HL-60 (cell line): Measurements from ENCODE around the gene EIF4G3.
"Not testable (repeated sequence)": the region's sequence is repeated elsewhere in the genome, so short reads cannot be mapped to it uniquely, and the experiment has no call there.

Experiments
- DNase-seq, 2 experiments: peaks; one replicate each; pipeline ENCODE4 v3.0.0-alpha.2; 2010 to 2020; ENCODE audit warnings: low read depth in 1 of 2, low spot score in 1 of 2
- H3K27ac ChIP-seq: fragments of 250-450 bp; sonication (Bioruptor Pico); replicated peaks from 2 replicates; pipeline ENCODE4 v1.5.1; 2020; ENCODE audit warnings: mild to moderate bottlenecking, moderate library complexity
- H3K27me3 ChIP-seq: fragments of 250-450 bp; sonication (Bioruptor Pico); 2 replicates; pipeline ENCODE4 v1.5.1; 2021; ENCODE audit warnings: mild to moderate bottlenecking, moderate library complexity; ENCODE audit not compliant: insufficient read depth, poor library complexity, severe bottlenecking
- H3K4me3 ChIP-seq: replicated peaks from 2 replicates; pipeline ENCODE4 v1.5.1; 2011; ENCODE audit warnings: mild to moderate bottlenecking, control low read depth, low read length; ENCODE audit not compliant: insufficient read depth
- GABPA ChIP-seq: IDR thresholded peaks from 2 replicates; pipeline ENCODE4 v1.6.1; 2012; ENCODE audit warnings: low read depth
- POLR2AphosphoS5 ChIP-seq: IDR thresholded peaks from 2 replicates; pipeline ENCODE4 v1.6.1; 2012; ENCODE audit warnings: low read depth
- SPI1 ChIP-seq: IDR thresholded peaks from 2 replicates; pipeline ENCODE4 v1.6.1; 2012; ENCODE audit warnings: low read depth, mild to moderate bottlenecking, borderline replicate concordance
- TF ChIP-seq, protein P1 (sequence below): IDR thresholded peaks from 2 replicates; pipeline ENCODE4 v1.6.1; 2012; ENCODE audit warnings: low read depth; ENCODE audit not compliant: insufficient replicate concordance
- TF ChIP-seq, protein P2 (sequence below): IDR thresholded peaks from one replicate; pipeline ENCODE4 v1.5.1; 2011; ENCODE audit warnings: low read length, control low read depth, inconsistent platforms; ENCODE audit not compliant: insufficient read depth

The EIF4G3 gene

DNA sequence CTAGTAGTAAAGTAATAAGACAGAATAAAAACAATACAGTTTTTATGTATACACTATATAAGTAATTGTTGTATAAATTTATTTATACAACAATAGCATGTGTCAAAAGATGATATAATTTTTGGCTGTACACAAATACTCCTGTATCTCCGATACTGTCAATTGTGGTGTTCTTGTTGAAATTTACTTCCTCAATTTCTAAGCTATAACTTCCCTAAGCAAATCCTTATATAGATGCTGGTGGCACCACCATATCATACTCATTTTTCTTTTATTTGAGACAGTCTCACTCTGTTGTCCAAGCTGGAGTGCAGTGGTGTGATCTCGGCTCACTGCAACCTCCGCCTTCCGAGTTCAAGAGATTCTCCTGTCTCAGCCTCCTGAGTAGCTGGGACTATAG lies 248.6 kb downstream of the EIF4G3 start:
- H3K27ac ChIP-seq = peak overlapping the region; percentile 17; the same call in 1 of the 2 replicates
- no peaks in the 10 kb centered on the region for H3K27me3 ChIP-seq
- DNase-seq = no peak
- no peak for TF ChIP-seq SPI1
- H3K4me3 ChIP-seq = no peak overlapping the region

DNA sequence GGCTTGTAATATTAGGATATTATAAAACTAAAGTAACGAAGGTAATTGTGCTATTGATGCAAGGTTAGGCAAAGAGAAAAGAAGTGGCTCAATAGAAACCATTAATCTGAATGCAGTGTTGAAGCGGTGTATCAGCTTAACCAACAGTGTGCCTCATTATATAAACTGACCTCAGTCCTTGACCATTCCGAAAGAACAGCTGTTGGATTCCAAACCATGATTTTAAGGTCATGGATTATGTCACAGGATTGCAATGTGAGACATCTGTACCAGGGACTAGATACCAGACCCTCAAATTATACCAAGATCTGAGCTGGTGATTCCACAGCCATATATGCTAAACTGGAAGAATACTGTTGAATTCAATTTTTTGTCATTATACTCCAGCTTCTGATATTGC lies 255.4 kb downstream of the EIF4G3 start:
- TF ChIP-seq GABPA (no peak), SPI1 (no peak), POLR2AphosphoS5 (no peak)
- TF ChIP-seq, protein P1, sequence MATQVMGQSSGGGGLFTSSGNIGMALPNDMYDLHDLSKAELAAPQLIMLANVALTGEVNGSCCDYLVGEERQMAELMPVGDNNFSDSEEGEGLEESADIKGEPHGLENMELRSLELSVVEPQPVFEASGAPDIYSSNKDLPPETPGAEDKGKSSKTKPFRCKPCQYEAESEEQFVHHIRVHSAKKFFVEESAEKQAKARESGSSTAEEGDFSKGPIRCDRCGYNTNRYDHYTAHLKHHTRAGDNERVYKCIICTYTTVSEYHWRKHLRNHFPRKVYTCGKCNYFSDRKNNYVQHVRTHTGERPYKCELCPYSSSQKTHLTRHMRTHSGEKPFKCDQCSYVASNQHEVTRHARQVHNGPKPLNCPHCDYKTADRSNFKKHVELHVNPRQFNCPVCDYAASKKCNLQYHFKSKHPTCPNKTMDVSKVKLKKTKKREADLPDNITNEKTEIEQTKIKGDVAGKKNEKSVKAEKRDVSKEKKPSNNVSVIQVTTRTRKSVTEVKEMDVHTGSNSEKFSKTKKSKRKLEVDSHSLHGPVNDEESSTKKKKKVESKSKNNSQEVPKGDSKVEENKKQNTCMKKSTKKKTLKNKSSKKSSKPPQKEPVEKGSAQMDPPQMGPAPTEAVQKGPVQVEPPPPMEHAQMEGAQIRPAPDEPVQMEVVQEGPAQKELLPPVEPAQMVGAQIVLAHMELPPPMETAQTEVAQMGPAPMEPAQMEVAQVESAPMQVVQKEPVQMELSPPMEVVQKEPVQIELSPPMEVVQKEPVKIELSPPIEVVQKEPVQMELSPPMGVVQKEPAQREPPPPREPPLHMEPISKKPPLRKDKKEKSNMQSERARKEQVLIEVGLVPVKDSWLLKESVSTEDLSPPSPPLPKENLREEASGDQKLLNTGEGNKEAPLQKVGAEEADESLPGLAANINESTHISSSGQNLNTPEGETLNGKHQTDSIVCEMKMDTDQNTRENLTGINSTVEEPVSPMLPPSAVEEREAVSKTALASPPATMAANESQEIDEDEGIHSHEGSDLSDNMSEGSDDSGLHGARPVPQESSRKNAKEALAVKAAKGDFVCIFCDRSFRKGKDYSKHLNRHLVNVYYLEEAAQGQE = no peak
- H3K27ac ChIP-seq = no peak overlapping the region
- DNase-seq = no peak
- no peak overlapping the region for H3K4me3 ChIP-seq
- H3K27me3 ChIP-seq = no peaks in the 10 kb centered on the region

DNA sequence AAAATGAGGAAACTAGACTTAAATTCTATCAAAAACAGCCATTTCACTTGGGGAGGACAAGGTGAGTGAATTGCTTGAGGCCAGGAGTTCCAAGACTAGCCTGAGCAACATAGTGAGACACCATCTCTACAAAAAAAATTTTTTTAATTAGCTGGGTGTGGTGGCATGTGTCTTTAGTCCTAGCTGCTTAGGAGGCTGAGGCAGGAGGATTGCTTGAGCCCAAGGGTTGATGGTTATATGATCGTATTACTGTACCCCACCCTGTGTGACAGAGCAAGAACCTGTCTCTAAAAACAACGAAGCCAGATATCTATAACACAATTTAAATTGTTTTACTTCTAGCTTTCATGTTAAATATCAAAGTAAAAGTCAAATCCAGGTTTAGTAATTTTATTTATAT lies 263.5 kb downstream of the EIF4G3 start:
- Histone ChIP-seq H3K27me3 (no peaks in the 10 kb centered on the region), H3K27ac (no peak overlapping the region), H3K4me3 (no peak overlapping the region)
- TF ChIP-seq GABPA (no peak), SPI1 (no peak), POLR2AphosphoS5 (no peak)
- TF ChIP-seq, protein P1 = no peak
- TF ChIP-seq, protein P2, sequence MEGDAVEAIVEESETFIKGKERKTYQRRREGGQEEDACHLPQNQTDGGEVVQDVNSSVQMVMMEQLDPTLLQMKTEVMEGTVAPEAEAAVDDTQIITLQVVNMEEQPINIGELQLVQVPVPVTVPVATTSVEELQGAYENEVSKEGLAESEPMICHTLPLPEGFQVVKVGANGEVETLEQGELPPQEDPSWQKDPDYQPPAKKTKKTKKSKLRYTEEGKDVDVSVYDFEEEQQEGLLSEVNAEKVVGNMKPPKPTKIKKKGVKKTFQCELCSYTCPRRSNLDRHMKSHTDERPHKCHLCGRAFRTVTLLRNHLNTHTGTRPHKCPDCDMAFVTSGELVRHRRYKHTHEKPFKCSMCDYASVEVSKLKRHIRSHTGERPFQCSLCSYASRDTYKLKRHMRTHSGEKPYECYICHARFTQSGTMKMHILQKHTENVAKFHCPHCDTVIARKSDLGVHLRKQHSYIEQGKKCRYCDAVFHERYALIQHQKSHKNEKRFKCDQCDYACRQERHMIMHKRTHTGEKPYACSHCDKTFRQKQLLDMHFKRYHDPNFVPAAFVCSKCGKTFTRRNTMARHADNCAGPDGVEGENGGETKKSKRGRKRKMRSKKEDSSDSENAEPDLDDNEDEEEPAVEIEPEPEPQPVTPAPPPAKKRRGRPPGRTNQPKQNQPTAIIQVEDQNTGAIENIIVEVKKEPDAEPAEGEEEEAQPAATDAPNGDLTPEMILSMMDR = no peak
- DNase-seq = no peak

DNA sequence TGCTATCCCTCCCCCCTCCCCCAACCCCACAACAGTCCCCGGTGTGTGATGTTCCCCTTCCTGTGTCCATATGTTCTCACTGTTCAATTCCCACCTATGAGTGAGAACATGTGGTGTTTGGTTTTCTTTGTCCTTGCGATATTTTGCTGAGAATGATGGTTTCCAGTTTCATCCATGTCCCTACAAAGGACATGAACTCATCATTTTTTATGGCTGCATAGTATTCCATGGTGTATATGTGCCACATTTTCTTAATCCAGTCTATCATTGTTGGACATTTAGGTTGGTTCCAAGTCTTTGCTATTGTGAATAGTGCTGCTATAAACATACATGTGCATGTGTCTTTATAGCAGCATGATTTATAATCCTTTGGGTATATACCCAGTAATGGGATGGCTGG lies 269.2 kb downstream of the EIF4G3 start:
- not testable (repeated sequence) for DNase-seq, H3K27me3 ChIP-seq, H3K4me3 ChIP-seq, H3K27ac ChIP-seq

DNA sequence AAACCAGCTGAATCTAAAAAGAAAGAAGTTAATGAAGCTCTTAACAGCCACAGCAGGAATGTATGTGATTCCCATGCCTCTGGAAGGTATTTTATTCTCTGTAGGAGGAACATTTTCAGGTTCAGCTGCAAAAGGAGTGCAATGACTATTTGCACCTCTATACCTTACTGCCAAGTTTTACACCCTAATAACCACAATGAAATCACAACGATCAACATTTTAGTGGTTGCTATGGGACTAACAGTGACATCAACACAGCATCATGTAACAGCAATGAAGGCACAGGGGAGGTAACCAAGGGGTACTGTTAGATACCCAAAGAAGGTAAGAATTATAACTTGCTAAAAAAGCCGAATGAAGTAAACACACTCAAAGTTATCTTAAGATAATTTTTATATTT lies 273.3 kb downstream of the EIF4G3 start:
- no peak for DNase-seq
- Histone ChIP-seq H3K27me3 (no peaks in the 10 kb centered on the region), H3K27ac (no peak overlapping the region), H3K4me3 (no peak overlapping the region)
- TF ChIP-seq, protein P2 = no peak
- TF ChIP-seq POLR2AphosphoS5 (no peak), GABPA (no peak), SPI1 (no peak)
- TF ChIP-seq, protein P1 = no peak
